ENCODE measurements around the gene ZNF333. TPM values are rescaled to one million over a fixed set of nuclear protein-coding genes. Genes with fewer than 3 reads are reported as not detected.
"Not testable (repeated sequence)": the region's sequence is repeated elsewhere in the genome, so short reads cannot be mapped to it uniquely, and the experiment has no call there.

ZNF333 gene
- total RNA-seq, 1 donor: 21.1 TPM

DNA sequence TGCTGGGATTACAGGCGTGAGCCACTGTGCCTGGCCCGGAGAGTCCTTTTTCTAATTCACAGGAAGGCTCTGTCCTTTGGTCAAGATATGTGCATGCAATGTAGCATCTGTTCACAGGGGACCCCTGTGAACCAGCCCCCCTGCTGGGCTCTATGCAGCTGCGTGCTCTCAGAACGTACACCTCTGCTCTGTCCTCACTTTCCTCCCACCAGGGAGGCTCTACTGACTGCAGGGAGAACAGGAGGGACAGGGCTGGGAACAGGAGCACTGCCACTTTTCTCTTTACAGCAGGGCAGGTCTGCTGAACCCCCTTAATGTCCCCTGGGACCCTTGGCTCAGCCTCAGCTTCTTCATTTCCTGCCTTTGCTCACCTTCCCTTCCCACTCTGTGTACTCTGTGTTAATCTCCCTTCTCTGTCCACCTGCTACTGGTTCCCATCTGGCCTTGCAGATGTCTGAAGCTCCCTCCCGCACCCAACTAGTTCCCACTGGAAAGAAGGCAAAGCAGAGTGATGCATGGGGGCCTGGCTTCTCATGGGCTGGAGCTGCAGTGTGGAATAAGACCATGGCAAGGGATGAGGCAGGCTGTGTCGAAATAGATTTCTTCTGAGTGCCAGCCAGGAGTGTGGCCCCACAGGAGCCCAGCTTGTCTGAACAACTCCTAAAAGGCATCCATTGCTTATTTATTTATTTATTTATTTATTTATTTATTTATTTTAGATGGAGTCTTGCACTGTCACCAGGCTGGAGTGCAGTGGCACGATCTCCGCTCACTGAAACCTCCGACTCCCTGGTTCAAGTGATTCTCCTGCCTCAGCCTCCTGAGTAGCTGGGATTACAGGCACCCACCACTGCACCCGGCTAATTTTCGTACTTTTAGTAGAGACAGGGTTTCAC lies 81.3 kb downstream of the ZNF333 start:
- H3K4me3 ChIP-seq (ENCODE audit: low read depth, low read length): no peak overlapping the region
- no peak for DNase-seq (ENCODE audit: low read depth)
- TF ChIP-seq CTCF (IDR thresholded peaks at IDR 0.05; ENCODE audit: insufficient read depth, low read length): no peak

DNA sequence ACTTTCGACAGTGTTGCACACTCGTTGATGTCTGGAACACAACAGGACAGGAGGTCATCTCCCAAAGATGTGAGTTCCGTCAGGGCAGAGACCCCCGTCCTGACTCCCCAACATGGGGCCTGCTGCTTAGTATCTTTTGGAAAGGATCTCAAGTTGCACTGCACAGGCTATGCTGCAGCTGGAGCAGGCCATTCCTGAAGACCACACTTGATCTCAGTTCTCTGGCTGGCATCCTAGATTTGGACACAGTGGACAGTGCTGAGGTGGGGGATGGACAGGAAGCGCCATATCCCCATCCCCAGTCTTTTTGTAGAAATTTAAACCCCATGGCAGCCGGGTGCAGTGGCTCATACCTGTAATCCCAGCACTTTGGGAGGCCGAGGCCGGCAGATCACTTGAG lies 82.6 kb downstream of the ZNF333 start:
- no peak overlapping the region for H3K4me3 ChIP-seq (ENCODE audit: low read depth, low read length)
- TF ChIP-seq CTCF (IDR thresholded peaks at IDR 0.05; ENCODE audit: insufficient read depth, low read length): no peak
- no peak for DNase-seq (ENCODE audit: low read depth)

DNA sequence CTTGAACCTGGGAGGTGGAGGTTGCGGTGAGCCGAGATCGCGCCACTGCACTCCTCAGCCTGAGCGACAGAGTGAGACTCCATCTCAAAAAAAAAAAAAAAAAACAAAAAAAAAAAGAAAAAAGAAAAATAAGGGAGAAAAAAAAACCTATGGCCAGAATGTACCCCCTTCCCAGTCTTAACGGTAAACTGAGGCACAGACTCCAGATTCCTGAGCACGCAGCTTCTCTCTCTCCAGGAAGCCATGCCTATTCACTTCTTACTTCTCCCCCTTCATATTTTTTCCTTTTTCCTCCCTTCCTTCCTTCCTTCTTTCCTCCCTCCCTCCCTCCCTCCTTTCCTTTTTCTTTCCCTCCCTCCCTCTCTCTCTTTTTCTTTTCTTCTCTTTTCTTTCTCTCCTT lies 83.1 kb downstream of the ZNF333 start:
- H3K4me3 ChIP-seq (ENCODE audit: low read depth, low read length): no peak overlapping the region
- DNase-seq (ENCODE audit: low read depth): no peak
- no peak for TF ChIP-seq CTCF (IDR thresholded peaks at IDR 0.05; ENCODE audit: insufficient read depth, low read length)

GRCh38 chr19:14773722-14774121 lies 83.9 kb downstream of the ZNF333 start:
- DNase-seq (ENCODE audit: low read depth); H3K4me3 ChIP-seq (ENCODE audit: low read depth, low read length): not testable (repeated sequence)

DNA sequence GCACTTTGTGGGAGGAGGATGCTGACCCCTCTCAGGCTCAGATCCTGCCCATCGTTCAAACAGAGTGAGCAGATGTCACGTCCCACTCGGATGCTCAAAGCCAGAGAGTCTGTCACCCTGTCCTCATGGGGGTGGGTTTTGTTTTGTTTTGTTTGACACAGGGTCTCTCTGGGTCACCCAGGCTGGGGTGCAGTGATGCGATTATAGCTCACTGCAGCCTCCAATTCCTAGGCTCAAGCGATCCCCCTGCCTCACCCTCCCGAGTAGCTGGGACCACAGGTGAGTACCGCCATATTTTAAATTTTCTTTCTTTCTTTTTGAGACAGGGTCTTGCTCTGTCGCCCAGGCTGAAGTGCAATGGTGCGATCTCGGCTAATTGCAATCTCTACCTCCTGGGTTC lies 84.5 kb downstream of the ZNF333 start:
- DNase-seq (ENCODE audit: low read depth): no peak
- TF ChIP-seq CTCF (IDR thresholded peaks at IDR 0.05; ENCODE audit: insufficient read depth, low read length): no peak
- H3K4me3 ChIP-seq (ENCODE audit: low read depth, low read length): no peak overlapping the region

GRCh38 chr19:14775326-14775725 lies 85.5 kb downstream of the ZNF333 start:
- DNase-seq (ENCODE audit: low read depth); H3K4me3 ChIP-seq (ENCODE audit: low read depth, low read length): not testable (repeated sequence)

DNA sequence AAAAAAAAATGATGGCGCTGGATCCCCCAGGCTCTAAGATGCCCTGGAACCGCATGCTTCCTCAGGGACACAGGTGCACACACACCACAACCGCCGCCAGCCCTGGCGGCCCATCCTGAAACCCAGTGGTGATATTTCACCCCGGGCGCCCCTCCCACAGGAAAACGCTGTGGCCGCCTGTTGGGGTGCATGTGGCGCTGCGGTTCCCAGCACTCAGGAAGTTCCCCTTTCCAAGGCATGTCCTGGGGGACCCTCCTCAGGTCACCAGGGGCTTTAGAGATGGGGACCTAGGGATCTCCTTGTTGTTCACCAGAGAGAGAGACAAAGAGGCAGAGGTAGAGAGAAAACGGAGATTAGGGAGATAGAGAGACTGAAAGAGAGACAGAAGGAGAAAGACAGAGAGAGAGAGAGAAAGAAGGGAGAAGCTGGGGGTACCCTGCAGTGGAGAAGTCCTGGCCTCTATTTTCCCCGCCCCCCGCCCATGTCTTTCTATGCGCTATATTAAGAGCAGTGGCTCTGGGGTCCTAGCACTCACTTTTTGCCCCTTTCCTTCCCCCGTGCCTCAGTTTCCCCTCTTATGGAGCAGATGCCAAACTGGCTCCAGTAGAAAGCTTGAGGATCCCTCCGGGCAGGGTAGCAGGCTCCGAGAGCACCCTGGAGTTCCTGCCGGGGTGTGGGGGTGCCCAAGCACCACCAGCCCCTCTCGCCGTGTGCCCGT lies 86.2 kb downstream of the ZNF333 start:
- no peak overlapping the region for H3K4me3 ChIP-seq (ENCODE audit: low read depth, low read length)

DNA sequence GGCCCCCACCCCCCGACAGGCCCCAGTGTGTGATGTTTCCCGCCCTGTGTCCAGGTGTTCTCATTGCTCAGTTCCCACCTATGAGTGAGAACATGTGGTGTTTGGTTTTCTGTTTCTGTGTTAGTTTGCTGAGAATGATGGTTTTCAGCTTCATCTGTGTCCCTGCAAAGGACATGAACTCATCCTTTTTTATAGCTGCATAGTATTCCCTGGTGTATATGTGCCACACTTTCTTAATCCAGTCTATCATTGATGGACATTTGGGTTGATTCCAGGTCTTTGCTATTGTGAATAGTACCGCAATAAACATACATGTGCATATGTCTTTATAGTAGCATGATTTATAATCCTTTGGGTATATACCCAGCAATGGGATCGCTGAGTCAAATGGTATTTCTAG lies 87.8 kb downstream of the ZNF333 start:
- not testable (repeated sequence) for DNase-seq (ENCODE audit: low read depth); H3K4me3 ChIP-seq (ENCODE audit: low read depth, low read length)

More for the DNA sequence above, 86.2 kb downstream of the ZNF333 start:
- no peak for TF ChIP-seq CTCF (IDR thresholded peaks at IDR 0.05; ENCODE audit: insufficient read depth, low read length)
- DNase-seq (ENCODE audit: low read depth): no peak

DNA sequence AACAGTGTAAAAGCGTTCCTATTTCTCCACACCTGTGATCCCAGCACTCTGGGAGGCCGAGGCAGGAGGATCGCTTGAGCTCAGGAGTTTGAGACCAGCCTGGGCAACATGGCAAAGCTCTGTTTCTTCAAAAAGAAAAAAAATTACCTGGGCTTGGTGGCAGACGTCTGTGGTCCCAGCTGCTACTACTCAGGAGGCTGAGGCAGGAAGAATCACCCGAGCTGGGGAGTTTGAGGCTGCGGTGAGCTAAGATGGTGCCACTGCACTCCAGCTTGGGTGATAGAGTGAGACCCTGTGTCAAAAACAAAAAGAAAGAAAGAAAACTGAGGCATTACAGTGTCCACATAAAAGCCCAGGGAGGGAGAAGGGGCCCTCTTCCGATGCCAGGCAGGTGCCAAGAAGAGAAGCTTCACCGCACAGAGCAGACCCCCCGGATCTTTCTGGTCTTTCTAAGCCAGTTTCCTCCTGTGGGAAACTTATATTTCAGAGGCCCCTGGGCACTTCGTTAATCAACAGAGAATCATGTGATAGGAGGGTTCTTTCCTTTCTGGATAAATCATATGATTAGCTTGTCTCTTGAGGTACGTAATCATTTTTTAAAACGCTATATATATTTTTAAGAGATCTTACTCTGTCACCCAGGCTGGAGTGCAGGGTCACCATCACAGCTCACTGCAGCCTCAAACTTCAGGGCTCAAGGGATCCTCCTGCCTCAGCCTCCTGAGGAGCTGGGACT lies 88.4 kb downstream of the ZNF333 start, which contains the start of gene ADGRE2:
ADGRE2 (minus strand) TSS at position 451 of the 736 bp plus-strand sequence. CDS start 1,804 bp downstream, outside the sequence.
- H3K4me3 ChIP-seq (ENCODE audit: low read depth, low read length); DNase-seq (ENCODE audit: low read depth): not testable (repeated sequence)

Data from fibroblast of the aortic adventitia (primary cell).